Heart left ventricle (tissue), 16 donors: ENCODE data around the gene STC2. TPM values are rescaled to one million over a fixed set of nuclear protein-coding genes. Genes with fewer than 3 reads are reported as not detected.

Experiments
- ATAC-seq, 4 donors: fragments of 200-7000 bp; cut with Tn5 transposase; one replicate each; pipeline ENCODE4 v1.9.1; 2020 to 2022; ENCODE audit warnings: moderate library complexity in 4 of 4, mild to moderate bottlenecking in 3 of 4, moderate number of reproducible peaks in 1 of 4
- DNase-seq, 5 donors: peaks; one replicate each; pipeline ENCODE4 v3.0.0-alpha.2; 2020
- H3K27ac ChIP-seq, 12 donors: fragments of 200-600 bp; sonication (generic) in 4 of 12; one replicate each; pipeline versions ENCODE4 v1.5.0 to v1.8.0; 2016 to 2022; ENCODE audit warnings: mild to moderate bottlenecking in 2 of 12
- H3K27me3 ChIP-seq, 9 donors: fragments of 200-600 bp; sonication (generic) in 2 of 9; one replicate each; pipeline versions ENCODE4 v1.5.1 to v1.8.0; 2016 to 2022; ENCODE audit warnings: mild to moderate bottlenecking in 3 of 9
- H3K36me3 ChIP-seq, 9 donors: fragments of 200-600 bp; sonication (generic) in 2 of 9; one replicate each; pipeline versions ENCODE4 v1.5.0 to v1.8.0; 2018 to 2022; ENCODE audit warnings: mild to moderate bottlenecking in 2 of 9
- H3K4me1 ChIP-seq, 12 donors: fragments of 200-600 bp; sonication (generic) in 4 of 12; one replicate each; pipeline versions ENCODE4 v1.5.0 to v1.8.0; 2016 to 2022; ENCODE audit warnings: mild to moderate bottlenecking in 3 of 12
- H3K4me3 ChIP-seq, 12 donors: fragments of 200-600 bp; sonication (generic) in 4 of 12; one replicate each; pipeline versions ENCODE4 v1.5.0 to v1.8.0; 2017 to 2022; ENCODE audit warnings: mild to moderate bottlenecking in 9 of 12, moderate library complexity in 4 of 12
- H3K9me3 ChIP-seq, 12 donors: fragments of 200-600 bp; sonication (generic) in 4 of 12; one replicate each; pipeline versions ENCODE4 v1.5.0 to v1.8.0; 2016 to 2022; ENCODE audit warnings: mild to moderate bottlenecking in 1 of 12
- POLR2A ChIP-seq, 2 donors: fragments of 450-650 bp; IDR thresholded peaks; one replicate each; pipeline ENCODE4 v1.6.1; 2017; ENCODE audit warnings: antibody characterized with exemption in 2 of 2, mild to moderate bottlenecking in 2 of 2, moderate library complexity in 2 of 2
- WGBS, 4 donors: extraction: QIAGEN DNeasy Blood & Tissue Kit in 2 of 4; methylation state at CpG; one replicate each; pipeline versions ENCODE4 v1.1.5 to v1.1.7; 2013 to 2018; 5-methylcytosine and 5-hydroxymethylcytosine counted together
- intact Hi-C, 10 donors: fragments of 100-400 bp; cut with DNase I; formaldehyde crosslinking; loops; one replicate each; pipeline versions ENCODE4 v1.11.1 to v1.14.2; 2022
- polyA plus RNA-seq, 2 donors: library from polyadenylated mRNA; stranded (reverse); fragments of 200-250 nt; gene quantifications; one replicate each; pipeline ENCODE4 v1.2.3, GENCODE V29; 2013
- total RNA-seq, 9 donors: library from RNA; depleted of rRNA in 2 of 9; stranded (reverse); fragments of >200 nt in 2 of 9; fragmentation: NEBNext Ultra II Directional in 3 of 9; extraction: Animal tissue kit (Norgen Biotek cat#: 25700) in 3 of 9; gene quantifications; one replicate each; pipeline versions ENCODE4 v1.1.0 to v1.2.4, GENCODE V29; 2016 to 2023
- TF ChIP-seq, protein P1 (sequence below), 12 donors: fragments of 200-600 bp; sonication (generic) in 4 of 12; IDR thresholded peaks; one replicate each; pipeline versions ENCODE4 v1.5.0 to v1.8.0; 2018 to 2022; ENCODE audit warnings: antibody characterized with exemption in 12 of 12, mild to moderate bottlenecking in 5 of 12
- donor health status: ischemic (EF 13 %, LVEDD 7.1; RV severe dilation, severe dysfunction).
- donor health status: healthy with polysubstance abuse.
- donor health status: DM: no; HTN: yes; CAD: no.
- donor health status: DM: no; HTN: no; CAD: no.
- donor health status: ischemic (EF 25% LVEDD 6.9; RV normal size, moderate dysfunction).
- donor health status: ischemic (EF 25% LVEDD 5.7; RV mildly dilated, moderate dysfunction).
- donor health status: healthy.
- donor health status: DM: yes; HTN: yes; CAD: no.
- donor health status: ischemic (EF 35%, LVEDD 5.7; RV mildly dilated, moderate dysfunction).
- donor health status: nonischemic (EF 11% LVEDD 7.7; RV severe dilation, severe dysfunction).
- donor health status: DM: yes; HTN: yes; CAD: no.
- donor health status: PGD.
- donor health status: ischemic (EF 29% LVEDD 5.4; RV normal size, mild dysfunction).
- donor health status: nonischemic (EF 23%, LVEDD 6.1; RV moderate dilation, normal function).

STC2 gene
- total and polyA plus RNA-seq, 11 donors: 3.9 to 15.2 (median 8.6) TPM

DNA sequence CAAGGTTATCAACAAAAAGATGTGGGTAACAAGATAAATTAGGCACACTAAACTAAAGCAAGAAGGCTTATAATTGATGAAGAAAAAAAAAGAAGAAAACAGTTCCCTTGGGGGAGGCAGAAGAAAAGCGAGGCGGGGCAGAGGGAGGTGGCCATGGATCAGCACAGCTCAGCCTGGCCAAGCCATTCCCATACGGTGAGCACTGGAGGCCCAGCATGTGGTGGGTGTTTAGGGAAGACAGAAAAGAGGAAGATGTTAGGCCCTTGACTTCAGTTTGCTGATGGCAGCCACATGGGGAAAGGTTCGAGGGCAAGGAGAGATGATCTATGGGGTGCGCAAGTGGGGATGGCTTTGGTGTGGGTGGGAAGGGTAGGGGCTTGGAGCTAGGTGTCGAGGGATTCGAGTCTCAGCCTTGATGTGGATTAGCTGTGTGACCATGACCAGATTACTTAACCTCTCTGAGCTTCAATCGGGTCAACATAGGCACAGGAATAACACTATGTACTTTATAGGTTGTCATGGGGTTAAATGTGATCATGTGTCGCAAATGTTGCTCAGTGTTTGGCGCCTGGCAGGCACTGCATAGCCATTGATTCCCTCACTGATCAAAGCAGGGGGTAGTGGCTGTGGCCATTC lies 10.3 kb upstream of the STC2 start:
- Histone ChIP-seq H3K4me1 (no peaks in the 10 kb centered on the region), H3K27me3 (peaks cover 0 to 3% (median 0%) of the 10 kb centered on the region in 9 donors), H3K36me3 (no peaks in the 10 kb centered on the region), H3K27ac (no peak overlapping the region), H3K9me3 (no peaks in the 10 kb centered on the region), H3K4me3 (no peak overlapping the region)
- intact Hi-C loops: loop anchor here in 2 of 10 donors (10.0 kb wide), 1 partner anchor 236 kb away; no protein-coding TSS in a partner anchor
- TF ChIP-seq, protein P1, sequence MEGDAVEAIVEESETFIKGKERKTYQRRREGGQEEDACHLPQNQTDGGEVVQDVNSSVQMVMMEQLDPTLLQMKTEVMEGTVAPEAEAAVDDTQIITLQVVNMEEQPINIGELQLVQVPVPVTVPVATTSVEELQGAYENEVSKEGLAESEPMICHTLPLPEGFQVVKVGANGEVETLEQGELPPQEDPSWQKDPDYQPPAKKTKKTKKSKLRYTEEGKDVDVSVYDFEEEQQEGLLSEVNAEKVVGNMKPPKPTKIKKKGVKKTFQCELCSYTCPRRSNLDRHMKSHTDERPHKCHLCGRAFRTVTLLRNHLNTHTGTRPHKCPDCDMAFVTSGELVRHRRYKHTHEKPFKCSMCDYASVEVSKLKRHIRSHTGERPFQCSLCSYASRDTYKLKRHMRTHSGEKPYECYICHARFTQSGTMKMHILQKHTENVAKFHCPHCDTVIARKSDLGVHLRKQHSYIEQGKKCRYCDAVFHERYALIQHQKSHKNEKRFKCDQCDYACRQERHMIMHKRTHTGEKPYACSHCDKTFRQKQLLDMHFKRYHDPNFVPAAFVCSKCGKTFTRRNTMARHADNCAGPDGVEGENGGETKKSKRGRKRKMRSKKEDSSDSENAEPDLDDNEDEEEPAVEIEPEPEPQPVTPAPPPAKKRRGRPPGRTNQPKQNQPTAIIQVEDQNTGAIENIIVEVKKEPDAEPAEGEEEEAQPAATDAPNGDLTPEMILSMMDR (IDR thresholded peaks at IDR 0.05): no peak
- no peak for TF ChIP-seq POLR2A (IDR thresholded peaks at IDR 0.05)
- ATAC-seq: no peak
- WGBS, 4 donors: 87 to 88% (median 88%) methylated on average over 10 of the region's 10 CpGs
- no peak for DNase-seq

DNA sequence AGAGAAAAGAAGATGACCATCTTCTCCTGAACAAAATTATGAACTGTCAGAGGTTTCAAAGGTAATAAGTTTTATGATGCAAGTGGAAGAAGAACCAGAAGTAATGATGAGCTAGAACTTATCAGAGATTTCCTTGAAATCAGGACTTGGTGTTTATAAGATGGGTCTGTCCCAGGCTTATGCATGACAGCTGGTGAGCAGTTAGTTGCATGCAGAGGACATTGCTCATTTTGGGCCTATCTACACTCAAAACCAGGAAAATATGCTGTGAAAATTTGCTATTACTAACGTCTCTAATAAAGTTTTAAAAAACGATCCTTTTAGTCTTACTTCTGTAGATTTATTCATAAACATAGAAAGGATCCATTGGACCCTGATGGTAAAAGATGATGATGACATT lies 6.6 kb upstream of the STC2 start:
- Histone ChIP-seq H3K9me3 (no peaks in the 10 kb centered on the region), H3K27me3 (peaks cover 0 to 13% (median 0%) of the 10 kb centered on the region in 9 donors), H3K36me3 (no peaks in the 10 kb centered on the region), H3K4me1 (peaks cover 0 to 10% (median 3%) of the 10 kb centered on the region in 12 donors), H3K4me3 (no peak overlapping the region), H3K27ac (no peak overlapping the region)
- ATAC-seq (no peak), DNase-seq (no peak)
- 77 to 89% (median 84%) methylated on average over 2 of the region's 2 CpGs for WGBS, 4 donors
- TF ChIP-seq, protein P1 (IDR thresholded peaks at IDR 0.05): no peak
- TF ChIP-seq POLR2A (IDR thresholded peaks at IDR 0.05): no peak
- intact Hi-C loops: loop anchor here in 2 of 10 donors (10.0 kb wide), 1 partner anchor 240 kb away; no protein-coding TSS in a partner anchor

DNA sequence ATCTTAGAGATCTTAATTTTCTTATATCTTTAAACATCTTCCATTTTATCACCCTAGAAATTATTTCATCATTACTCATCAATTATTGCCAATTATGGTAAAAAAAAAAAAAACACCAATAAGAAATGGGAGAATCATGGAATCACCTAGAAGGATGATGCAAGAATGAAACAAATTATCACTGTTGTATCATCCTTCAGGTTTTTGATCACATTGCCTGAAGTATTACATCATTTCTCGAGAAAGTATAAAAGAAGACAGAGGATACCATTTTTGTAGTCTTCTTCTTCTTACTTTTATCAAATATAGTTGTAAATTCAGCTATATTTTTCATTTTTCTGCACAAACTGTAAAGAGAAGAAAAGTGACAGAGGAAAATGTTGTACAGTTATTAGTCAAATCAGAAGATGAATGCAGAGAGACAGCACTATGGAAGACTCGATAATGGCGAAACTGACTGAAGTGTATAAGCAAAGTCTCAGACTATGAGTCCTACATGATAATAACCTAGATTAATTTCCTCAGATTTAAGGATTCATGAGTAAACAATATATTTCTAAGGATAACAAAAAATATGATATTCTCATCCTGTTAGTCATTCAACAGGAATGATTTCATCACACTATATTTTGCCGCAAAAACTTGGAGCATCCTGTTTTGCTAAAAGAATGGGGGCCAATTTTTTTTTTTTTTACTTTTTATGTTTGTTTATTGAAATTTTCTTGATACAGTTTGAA lies 5.9 kb upstream of the STC2 start:
- intact Hi-C loops: loop anchor here in 2 of 10 donors (10.0 kb wide), 1 partner anchor 241 kb away; no protein-coding TSS in a partner anchor
- peaks cover 0 to 21% (median 0%) of the 10 kb centered on the region in 9 donors for H3K27me3 ChIP-seq
- TF ChIP-seq, protein P1 (IDR thresholded peaks at IDR 0.05): no peak
- no peak for TF ChIP-seq POLR2A (IDR thresholded peaks at IDR 0.05)
- 81 to 83% (median 82%) methylated on average over 4 of the region's 4 CpGs for WGBS, 4 donors
- no peaks in the 10 kb centered on the region for H3K9me3 ChIP-seq
- peaks cover 0 to 17% (median 6%) of the 10 kb centered on the region in 12 donors for H3K4me1 ChIP-seq
- H3K36me3 ChIP-seq: no peaks in the 10 kb centered on the region
- H3K27ac ChIP-seq: no peak overlapping the region
- ATAC-seq (no peak), DNase-seq (no peak)
- no peak overlapping the region for H3K4me3 ChIP-seq

DNA sequence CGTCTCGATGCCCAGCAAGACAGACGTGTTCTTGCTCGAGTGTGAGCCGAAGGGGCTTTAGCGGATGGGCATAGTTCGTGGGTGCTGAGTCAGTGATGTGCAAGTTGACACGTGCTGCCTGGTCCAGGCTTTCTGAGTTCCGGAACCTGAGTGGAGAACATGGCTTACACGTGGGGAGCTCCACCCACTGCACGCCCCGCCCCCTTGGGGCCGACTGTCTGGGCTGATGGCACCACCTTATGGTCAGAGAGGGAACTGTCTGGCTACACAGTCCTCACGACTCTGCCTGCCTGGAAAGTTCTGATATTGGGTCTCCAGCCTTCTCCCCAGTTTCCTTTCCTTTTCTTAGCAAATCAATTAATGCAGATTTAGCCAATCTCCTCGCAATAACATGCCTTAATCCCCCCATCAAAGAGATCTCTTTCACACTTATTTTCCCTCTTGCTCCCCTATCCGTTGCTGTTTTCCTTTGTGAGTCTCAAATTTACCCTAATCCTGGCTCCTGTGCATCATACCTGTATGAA lies 3.8 kb upstream of the STC2 start:
- H3K4me1 ChIP-seq: peaks cover 0 to 38% (median 22%) of the 10 kb centered on the region in 12 donors
- WGBS, 4 donors: 41 to 46% (median 45%) methylated on average over 16 of the region's 16 CpGs
- no peak overlapping the region for H3K27ac ChIP-seq
- DNase-seq (peak; percentile 78 to 89 (median 85)), ATAC-seq (peak; percentile 75 to 81 (median 80))
- no peak for TF ChIP-seq POLR2A (IDR thresholded peaks at IDR 0.05)
- TF ChIP-seq, protein P1 (IDR thresholded peaks at IDR 0.05): peak; percentile 84 to 97 (median 92)
- no peak overlapping the region for H3K4me3 ChIP-seq
- H3K36me3 ChIP-seq: no peaks in the 10 kb centered on the region
- H3K9me3 ChIP-seq: no peaks in the 10 kb centered on the region
- intact Hi-C loops: loop anchor here (1.0 to 10.0 kb wide), 5 partner anchors 17 to 243 kb away; no protein-coding TSS in a partner anchor
- H3K27me3 ChIP-seq: peaks cover 0 to 41% (median 5%) of the 10 kb centered on the region in 9 donors
